Measurements from ENCODE around the gene ITPR3. TPM values are rescaled to one million over a fixed set of nuclear protein-coding genes. Genes with fewer than 3 reads are reported as not detected.

ITPR3 gene
- total RNA-seq: 13.3 and 17.8 TPM in 2 replicates

GRCh38 chr6:33620856-33621710, at the start of gene ITPR3:
Gene ITPR3, plus strand, starts transcription at chr6:33621322. Its CDS starts 281 bp downstream, at chr6:33621603.
- DNase-seq (ENCODE audit: low read depth in 2 of 2): peak in 1 of 2 donors; percentile 36

GRCh38 chr6:33571637-33572316, 49.3 kb upstream of the ITPR3 start:
- no peak for DNase-seq (ENCODE audit: low read depth in 2 of 2)

GRCh38 chr6:33575211-33575610, 45.9 kb upstream of the ITPR3 start:
- no peak for DNase-seq (ENCODE audit: low read depth in 2 of 2)

GRCh38 chr6:33576668-33577067, 44.5 kb upstream of the ITPR3 start:
- no peak for DNase-seq (ENCODE audit: low read depth in 2 of 2)

- DNase-seq (ENCODE audit: low read depth in 2 of 2): peak in 1 of 2 donors; percentile 35
Observed at GRCh38 chr6:33577106-33577535, 44.0 kb upstream of the ITPR3 start.

GRCh38 chr6:33577718-33578117, 43.4 kb upstream of the ITPR3 start:
- DNase-seq (ENCODE audit: low read depth in 2 of 2): no peak

GRCh38 chr6:33578164-33578563, 43.0 kb upstream of the ITPR3 start:
- no peak for DNase-seq (ENCODE audit: low read depth in 2 of 2)

- no peak for DNase-seq (ENCODE audit: low read depth in 2 of 2)
Observed at GRCh38 chr6:33578588-33579011, 42.5 kb upstream of the ITPR3 start.

- DNase-seq (ENCODE audit: low read depth in 2 of 2): peak; percentile 85 to 92
Observed at GRCh38 chr6:33579828-33580714, 41.1 kb upstream of the ITPR3 start, which contains the start of gene BAK1. Gene BAK1, minus strand, starts transcription at chr6:33580276. Its CDS starts 2,672 bp downstream, at chr6:33577604.

GRCh38 chr6:33581186-33581585, 39.9 kb upstream of the ITPR3 start:
- no peak for DNase-seq (ENCODE audit: low read depth in 2 of 2)

GRCh38 chr6:33583591-33584155, 37.4 kb upstream of the ITPR3 start:
- no peak for DNase-seq (ENCODE audit: low read depth in 2 of 2)

GRCh38 chr6:33584700-33585402, 36.3 kb upstream of the ITPR3 start:
- no peak for DNase-seq (ENCODE audit: low read depth in 2 of 2)

- DNase-seq (ENCODE audit: low read depth in 2 of 2): peak; percentile 65 to 77
Observed at GRCh38 chr6:33585403-33586107, 35.6 kb upstream of the ITPR3 start.

- no peak for DNase-seq (ENCODE audit: low read depth in 2 of 2)
Observed at GRCh38 chr6:33586108-33586640, 34.9 kb upstream of the ITPR3 start.

- DNase-seq (ENCODE audit: low read depth in 2 of 2): no peak
Observed at GRCh38 chr6:33587529-33587928, 33.6 kb upstream of the ITPR3 start.

- DNase-seq (ENCODE audit: low read depth in 2 of 2): no peak
Observed at GRCh38 chr6:33588894-33589293, 32.2 kb upstream of the ITPR3 start.

GRCh38 chr6:33589392-33589730, 31.8 kb upstream of the ITPR3 start:
- no peak for DNase-seq (ENCODE audit: low read depth in 2 of 2)

- peak in 1 of 2 donors; percentile 91 for DNase-seq (ENCODE audit: low read depth in 2 of 2)
Observed at GRCh38 chr6:33589731-33590530, 31.2 kb upstream of the ITPR3 start.
